GM23338 (cell line): ENCODE results near the gene ENTPD3. TPM values are rescaled to one million over a fixed set of nuclear protein-coding genes. Genes with fewer than 3 reads are reported as not detected.

Experiments
- ATAC-seq: fragments of 200-7000 bp; cut with Tn5 transposase; 3 replicates; pipeline ENCODE4 v1.9.1; 2020
- DNase-seq: peaks from one replicate; pipeline ENCODE4 v3.0.0-alpha.2; 2015; ENCODE audit warnings: low spot score
- H2AFZ ChIP-seq: fragments of 200-600 bp; sonication (generic); 2 replicates; pipeline ENCODE4 v1.8.0; 2016; ENCODE audit warnings: antibody characterized with exemption, mild to moderate bottlenecking, moderate library complexity
- H3F3A ChIP-seq: fragments of 200-600 bp; sonication (generic); replicated peaks from 2 replicates; pipeline ENCODE4 v1.8.0; 2017; ENCODE audit warnings: antibody characterized with exemption, mixed run types, low read depth
- H3K27ac ChIP-seq: fragments of 200-600 bp; sonication (generic); 2 replicates; pipeline ENCODE4 v1.6.1; 2016; ENCODE audit warnings: low read depth
- H3K27me3 ChIP-seq: fragments of 200-600 bp; sonication (generic); 2 replicates; pipeline ENCODE4 v1.8.0; 2016; ENCODE audit warnings: mild to moderate bottlenecking, mixed run types, moderate library complexity; ENCODE audit not compliant: insufficient read depth
- H3K36me3 ChIP-seq: fragments of 200-600 bp; sonication (generic); 2 replicates; pipeline ENCODE4 v1.8.0; 2016; ENCODE audit warnings: mild to moderate bottlenecking; ENCODE audit not compliant: insufficient read depth
- H3K4me1 ChIP-seq: fragments of 200-600 bp; sonication (generic); 2 replicates; pipeline ENCODE4 v1.8.0; 2016; ENCODE audit warnings: mild to moderate bottlenecking, moderate library complexity; ENCODE audit not compliant: insufficient read depth
- H3K4me2 ChIP-seq: fragments of 200-600 bp; sonication (generic); 2 replicates; pipeline ENCODE4 v1.7.1; 2017; ENCODE audit warnings: mixed run types
- H3K4me3 ChIP-seq: fragments of 200-600 bp; sonication (generic); 2 replicates; pipeline ENCODE4 v1.6.1; 2016; ENCODE audit warnings: mixed run types
- H3K79me2 ChIP-seq: fragments of 200-600 bp; sonication (generic); replicated peaks from 2 replicates; pipeline ENCODE4 v1.8.0; 2017; ENCODE audit warnings: mild to moderate bottlenecking; ENCODE audit not compliant: insufficient read depth
- H3K9me2 ChIP-seq: fragments of 200-600 bp; sonication (generic); 2 replicates; pipeline ENCODE4 v1.8.0; 2017; ENCODE audit not compliant: insufficient read depth
- H4K20me1 ChIP-seq: fragments of 200-600 bp; sonication (generic); replicated peaks from 2 replicates; pipeline ENCODE4 v1.8.0; 2017; ENCODE audit warnings: mild to moderate bottlenecking; ENCODE audit not compliant: insufficient read depth
- H3K27ac Mint-ChIP-seq: 2 replicates; pipeline ENCODE4 v1.8.0; 2020; ENCODE audit warnings: inconsistent platforms, mild to moderate bottlenecking, moderate library complexity, mixed read lengths
- H3K27me3 Mint-ChIP-seq: 3 replicates; pipeline ENCODE4 v1.8.0; 2022; ENCODE audit warnings: low read depth, mild to moderate bottlenecking, moderate library complexity, mixed read lengths, inconsistent platforms; ENCODE audit not compliant: insufficient read depth, poor library complexity
- H3K36me3 Mint-ChIP-seq: 3 replicates; pipeline ENCODE4 v1.8.0; 2021; ENCODE audit warnings: low read depth, mild to moderate bottlenecking, inconsistent platforms, moderate library complexity, mixed read lengths
- H3K4me1 Mint-ChIP-seq: 3 replicates; pipeline ENCODE4 v1.8.0; 2020; ENCODE audit warnings: mild to moderate bottlenecking, inconsistent platforms, mixed read lengths
- H3K4me3 Mint-ChIP-seq: 3 replicates; pipeline ENCODE4 v1.8.0; 2021; ENCODE audit warnings: moderate library complexity, mild to moderate bottlenecking, inconsistent platforms, mixed read lengths
- H3K9me3 Mint-ChIP-seq: 3 replicates; pipeline ENCODE4 v1.8.0; 2020; ENCODE audit warnings: moderate library complexity, mild to moderate bottlenecking, inconsistent platforms, mixed read lengths
- CREB1 ChIP-seq: fragments of 250-450 bp; sonication (Bioruptor Pico); IDR thresholded peaks from 2 replicates; pipeline ENCODE4 v1.5.0; 2020; ENCODE audit warnings: low read depth, mild to moderate bottlenecking, moderate library complexity
- CTCF ChIP-seq, 2 experiments: fragments of 200-600 bp in 1 of 2; sonication (generic) in 1 of 2; conservative IDR thresholded peaks; 2 replicates each; pipeline versions ENCODE4 v1.5.1 to v1.6.1; 2016 to 2017; ENCODE audit warnings: antibody characterized with exemption in 2 of 2, low read depth in 2 of 2, mild to moderate bottlenecking in 2 of 2, moderate library complexity in 1 of 2
- EZH2 ChIP-seq: fragments of 200-600 bp; sonication (generic); IDR thresholded peaks from one replicate; pipeline ENCODE4 v1.8.0; 2017; ENCODE audit warnings: antibody characterized with exemption, mild to moderate bottlenecking, low read depth; ENCODE audit not compliant: unreplicated experiment
- EZH2phosphoT487 ChIP-seq: fragments of 200-600 bp; sonication (generic); IDR thresholded peaks from one replicate; pipeline ENCODE4 v1.8.1; 2018; ENCODE audit warnings: antibody characterized with exemption; ENCODE audit not compliant: unreplicated experiment
- JUNB ChIP-seq: IDR thresholded peaks from one replicate; pipeline ENCODE4 v1.6.1; 2016; ENCODE audit warnings: antibody characterized with exemption; ENCODE audit not compliant: unreplicated experiment
- NANOG ChIP-seq: IDR thresholded peaks from 2 replicates; pipeline ENCODE4 v1.6.1; 2016; ENCODE audit warnings: antibody characterized with exemption, borderline replicate concordance
- POLR2AphosphoS5 ChIP-seq: IDR thresholded peaks from 2 replicates; pipeline ENCODE4 v1.6.1; 2016; ENCODE audit warnings: antibody characterized with exemption, low read depth
- REST ChIP-seq: IDR thresholded peaks from one replicate; pipeline ENCODE4 v1.6.1; 2018; ENCODE audit warnings: antibody characterized with exemption; ENCODE audit not compliant: unreplicated experiment
- STAT1 ChIP-seq: IDR thresholded peaks from one replicate; pipeline ENCODE4 v1.6.1; 2016; ENCODE audit warnings: antibody characterized with exemption; ENCODE audit not compliant: unreplicated experiment
- ZNF114 ChIP-seq: fragments of 250-450 bp; sonication (Bioruptor Pico); IDR thresholded peaks from 2 replicates; pipeline ENCODE4 v1.5.0; 2020; ENCODE audit warnings: mild to moderate bottlenecking, moderate library complexity
- ZNF331 ChIP-seq: fragments of 250-450 bp; sonication (Bioruptor Pico); IDR thresholded peaks from 2 replicates; pipeline ENCODE4 v1.5.0; 2020; ENCODE audit warnings: low read depth, mild to moderate bottlenecking, moderate library complexity
- polyA plus RNA-seq: library from polyadenylated mRNA; unstranded; fragments of >200 nt; fragmentation: Nextera tagmentation; extraction: Ambion mirVana; gene quantifications from 2 replicates; pipeline ENCODE4 v1.2.1, GENCODE V29; 2016
- total RNA-seq: library from RNA; depleted of rRNA; stranded (reverse); fragments of >200 nt; shearing (Covaris generic); gene quantifications from 2 replicates; pipeline ENCODE4 v1.2.3, GENCODE V29; 2014
- TF ChIP-seq, protein P1 (sequence below): fragments of 250-450 bp; sonication (Bioruptor Pico); IDR thresholded peaks from 2 replicates; pipeline ENCODE4 v1.5.0; 2020; ENCODE audit warnings: mild to moderate bottlenecking, moderate library complexity

ENTPD3 gene
- total and polyA plus RNA-seq, 2 experiments from 2014 or later: 0.32 to 0.63 TPM

GRCh38 chr3:40396406-40396805 is 9.4 kb downstream of the ENTPD3 start:
- Mint-ChIP-seq H3K4me3 (no peak overlapping the region), H3K4me1 (no peaks in the 10 kb centered on the region), H3K9me3 (no peaks in the 10 kb centered on the region), H3K36me3 (no peaks in the 10 kb centered on the region; the same call in 2 of the 3 replicates), H3K27ac (no peak overlapping the region), H3K27me3 (peaks cover 5% of the 10 kb centered on the region)
- no peak for ATAC-seq
- H3K4me1 ChIP-seq: no peaks in the 10 kb centered on the region
- TF ChIP-seq NANOG: no peak
- TF ChIP-seq REST: no peak
- no peak for TF ChIP-seq JUNB
- no peak for TF ChIP-seq EZH2phosphoT487
- no peak for TF ChIP-seq CTCF (conservative IDR thresholded peaks at IDR 0.05; ENCODE audit: low read depth in 2 of 2)
- no peak for TF ChIP-seq EZH2
- TF ChIP-seq POLR2AphosphoS5: no peak
- TF ChIP-seq ZNF331 (CRISPR knock-in tag): no peak
- no peak for TF ChIP-seq CREB1
- TF ChIP-seq, protein P1, sequence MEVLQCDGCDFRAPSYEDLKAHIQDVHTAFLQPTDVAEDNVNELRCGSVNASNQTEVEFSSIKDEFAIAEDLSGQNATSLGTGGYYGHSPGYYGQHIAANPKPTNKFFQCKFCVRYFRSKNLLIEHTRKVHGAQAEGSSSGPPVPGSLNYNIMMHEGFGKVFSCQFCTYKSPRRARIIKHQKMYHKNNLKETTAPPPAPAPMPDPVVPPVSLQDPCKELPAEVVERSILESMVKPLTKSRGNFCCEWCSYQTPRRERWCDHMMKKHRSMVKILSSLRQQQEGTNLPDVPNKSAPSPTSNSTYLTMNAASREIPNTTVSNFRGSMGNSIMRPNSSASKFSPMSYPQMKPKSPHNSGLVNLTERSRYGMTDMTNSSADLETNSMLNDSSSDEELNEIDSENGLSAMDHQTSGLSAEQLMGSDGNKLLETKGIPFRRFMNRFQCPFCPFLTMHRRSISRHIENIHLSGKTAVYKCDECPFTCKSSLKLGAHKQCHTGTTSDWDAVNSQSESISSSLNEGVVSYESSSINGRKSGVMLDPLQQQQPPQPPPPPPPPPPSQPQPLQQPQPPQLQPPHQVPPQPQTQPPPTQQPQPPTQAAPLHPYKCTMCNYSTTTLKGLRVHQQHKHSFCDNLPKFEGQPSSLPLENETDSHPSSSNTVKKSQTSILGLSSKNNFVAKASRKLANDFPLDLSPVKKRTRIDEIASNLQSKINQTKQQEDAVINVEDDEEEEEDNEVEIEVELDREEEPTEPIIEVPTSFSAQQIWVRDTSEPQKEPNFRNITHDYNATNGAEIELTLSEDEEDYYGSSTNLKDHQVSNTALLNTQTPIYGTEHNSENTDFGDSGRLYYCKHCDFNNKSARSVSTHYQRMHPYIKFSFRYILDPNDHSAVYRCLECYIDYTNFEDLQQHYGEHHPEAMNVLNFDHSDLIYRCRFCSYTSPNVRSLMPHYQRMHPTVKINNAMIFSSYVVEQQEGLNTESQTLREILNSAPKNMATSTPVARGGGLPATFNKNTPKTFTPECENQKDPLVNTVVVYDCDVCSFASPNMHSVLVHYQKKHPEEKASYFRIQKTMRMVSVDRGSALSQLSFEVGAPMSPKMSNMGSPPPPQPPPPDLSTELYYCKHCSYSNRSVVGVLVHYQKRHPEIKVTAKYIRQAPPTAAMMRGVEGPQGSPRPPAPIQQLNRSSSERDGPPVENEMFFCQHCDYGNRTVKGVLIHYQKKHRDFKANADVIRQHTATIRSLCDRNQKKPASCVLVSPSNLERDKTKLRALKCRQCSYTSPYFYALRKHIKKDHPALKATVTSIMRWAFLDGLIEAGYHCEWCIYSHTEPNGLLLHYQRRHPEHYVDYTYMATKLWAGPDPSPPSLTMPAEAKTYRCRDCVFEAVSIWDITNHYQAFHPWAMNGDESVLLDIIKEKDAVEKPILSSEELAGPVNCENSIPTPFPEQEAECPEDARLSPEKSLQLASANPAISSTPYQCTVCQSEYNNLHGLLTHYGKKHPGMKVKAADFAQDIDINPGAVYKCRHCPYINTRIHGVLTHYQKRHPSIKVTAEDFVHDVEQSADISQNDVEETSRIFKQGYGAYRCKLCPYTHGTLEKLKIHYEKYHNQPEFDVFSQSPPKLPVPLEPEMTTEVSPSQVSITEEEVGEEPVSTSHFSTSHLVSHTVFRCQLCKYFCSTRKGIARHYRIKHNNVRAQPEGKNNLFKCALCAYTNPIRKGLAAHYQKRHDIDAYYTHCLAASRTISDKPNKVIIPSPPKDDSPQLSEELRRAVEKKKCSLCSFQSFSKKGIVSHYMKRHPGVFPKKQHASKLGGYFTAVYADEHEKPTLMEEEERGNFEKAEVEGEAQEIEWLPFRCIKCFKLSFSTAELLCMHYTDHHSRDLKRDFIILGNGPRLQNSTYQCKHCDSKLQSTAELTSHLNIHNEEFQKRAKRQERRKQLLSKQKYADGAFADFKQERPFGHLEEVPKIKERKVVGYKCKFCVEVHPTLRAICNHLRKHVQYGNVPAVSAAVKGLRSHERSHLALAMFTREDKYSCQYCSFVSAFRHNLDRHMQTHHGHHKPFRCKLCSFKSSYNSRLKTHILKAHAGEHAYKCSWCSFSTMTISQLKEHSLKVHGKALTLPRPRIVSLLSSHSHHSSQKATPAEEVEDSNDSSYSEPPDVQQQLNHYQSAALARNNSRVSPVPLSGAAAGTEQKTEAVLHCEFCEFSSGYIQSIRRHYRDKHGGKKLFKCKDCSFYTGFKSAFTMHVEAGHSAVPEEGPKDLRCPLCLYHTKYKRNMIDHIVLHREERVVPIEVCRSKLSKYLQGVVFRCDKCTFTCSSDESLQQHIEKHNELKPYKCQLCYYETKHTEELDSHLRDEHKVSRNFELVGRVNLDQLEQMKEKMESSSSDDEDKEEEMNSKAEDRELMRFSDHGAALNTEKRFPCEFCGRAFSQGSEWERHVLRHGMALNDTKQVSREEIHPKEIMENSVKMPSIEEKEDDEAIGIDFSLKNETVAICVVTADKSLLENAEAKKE (CRISPR knock-in tag): no peak
- TF ChIP-seq STAT1: no peak
- no peak for TF ChIP-seq ZNF114 (CRISPR knock-in tag)
- H3F3A ChIP-seq: no peaks in the 10 kb centered on the region
- H3K9me2 ChIP-seq: no peaks in the 10 kb centered on the region
- H3K79me2 ChIP-seq: no peaks in the 10 kb centered on the region
- H3K4me3 ChIP-seq: no peak overlapping the region
- no peak overlapping the region for H3K4me2 ChIP-seq
- no peak for DNase-seq
- no peaks in the 10 kb centered on the region for H3K36me3 ChIP-seq
- H4K20me1 ChIP-seq: no peaks in the 10 kb centered on the region
- no peak overlapping the region for H3K27ac ChIP-seq
- no peaks in the 10 kb centered on the region for H3K27me3 ChIP-seq
- no peak overlapping the region for H2AFZ ChIP-seq
